ENCODE data around the gene P4HTM.

The P4HTM gene

GRCh38 chr3:48989796-48990635 is at the start of gene P4HTM:
Gene P4HTM (plus strand): TSS chr3:48990241. CDS start chr3:48990257, 16 bp downstream.
- DNase-seq (ENCODE audit: insufficient read length, low spot score) (peak; percentile 90), FAIRE-seq (no peak)

GRCh38 chr3:48945432-48945831 is 44.6 kb upstream of the P4HTM start:
- DNase-seq (ENCODE audit: insufficient read length, low spot score) = no peak
- FAIRE-seq = no peak

- FAIRE-seq (no peak), DNase-seq (ENCODE audit: insufficient read length, low spot score) (no peak)
These were observed 44.0 kb upstream of the P4HTM start for GRCh38 chr3:48945891-48946549.

GRCh38 chr3:48949376-48949717 is 40.7 kb upstream of the P4HTM start:
- no peak for DNase-seq (ENCODE audit: insufficient read length, low spot score)
- peak; percentile 28 for FAIRE-seq

- no peak for DNase-seq (ENCODE audit: insufficient read length, low spot score)
- no peak for FAIRE-seq
These were observed 40.0 kb upstream of the P4HTM start for GRCh38 chr3:48950051-48950450.

GRCh38 chr3:48951764-48952163 is 38.3 kb upstream of the P4HTM start:
- FAIRE-seq = no peak

GRCh38 chr3:48952510-48953118 is 37.4 kb upstream of the P4HTM start:
- no peak for FAIRE-seq
- DNase-seq (ENCODE audit: insufficient read length, low spot score) = no peak

More at GRCh38 chr3:48951764-48952163, 38.3 kb upstream of the P4HTM start:
- no peak for DNase-seq (ENCODE audit: insufficient read length, low spot score)

- DNase-seq (ENCODE audit: insufficient read length, low spot score) (no peak), FAIRE-seq (no peak)
These were observed 32.9 kb upstream of the P4HTM start for GRCh38 chr3:48957006-48957705.

GRCh38 chr3:48960841-48961413 is 29.1 kb upstream of the P4HTM start:
- DNase-seq (ENCODE audit: insufficient read length, low spot score) (no peak), FAIRE-seq (no peak)

GRCh38 chr3:48962340-48962739 is 27.7 kb upstream of the P4HTM start:
- no peak for FAIRE-seq
- no peak for DNase-seq (ENCODE audit: insufficient read length, low spot score)

GRCh38 chr3:48962939-48963338 is 27.1 kb upstream of the P4HTM start:
- DNase-seq (ENCODE audit: insufficient read length, low spot score) = no peak
- FAIRE-seq = no peak

- DNase-seq (ENCODE audit: insufficient read length, low spot score) = no peak
- FAIRE-seq = no peak
These were observed 26.4 kb upstream of the P4HTM start for GRCh38 chr3:48963591-48963990.

- FAIRE-seq (no peak), DNase-seq (ENCODE audit: insufficient read length, low spot score) (no peak)
These were observed 23.7 kb upstream of the P4HTM start for GRCh38 chr3:48966367-48966766.

- FAIRE-seq = no peak
- no peak for DNase-seq (ENCODE audit: insufficient read length, low spot score)
These were observed 23.1 kb upstream of the P4HTM start for GRCh38 chr3:48966876-48967361.

GRCh38 chr3:48970586-48970985 is 19.5 kb upstream of the P4HTM start:
- FAIRE-seq = no peak
- DNase-seq (ENCODE audit: insufficient read length, low spot score) = no peak

- no peak for DNase-seq (ENCODE audit: insufficient read length, low spot score)
- no peak for FAIRE-seq
These were observed 15.8 kb upstream of the P4HTM start for GRCh38 chr3:48974076-48974864.

GRCh38 chr3:48979451-48979850 is 10.6 kb upstream of the P4HTM start:
- no peak for DNase-seq (ENCODE audit: insufficient read length, low spot score)
- FAIRE-seq = no peak

- FAIRE-seq = no peak
These were observed 9.7 kb upstream of the P4HTM start for GRCh38 chr3:48980295-48980694.

GRCh38 chr3:48982016-48982415 is 8.0 kb upstream of the P4HTM start:
- FAIRE-seq = no peak

More at GRCh38 chr3:48980295-48980694, 9.7 kb upstream of the P4HTM start:
- no peak for DNase-seq (ENCODE audit: insufficient read length, low spot score)

GRCh38 chr3:48982686-48983085 is 7.4 kb upstream of the P4HTM start:
- DNase-seq (ENCODE audit: insufficient read length, low spot score) = no peak
- FAIRE-seq = peak; percentile 9

More at GRCh38 chr3:48982016-48982415, 8.0 kb upstream of the P4HTM start:
- DNase-seq (ENCODE audit: insufficient read length, low spot score) = no peak

Measured in HTR-8/SVneo (cell line).